Breast epithelium (tissue), 4 donors: Measurements from ENCODE around the gene MBP. TPM values are rescaled to one million over a fixed set of nuclear protein-coding genes. Genes with fewer than 3 reads are reported as not detected.
A peak's percentile ranks its signal among the peaks of the same experiment; 100 is the strongest.

Source experiments
- DNase-seq, 2 donors: peaks; one replicate each; pipeline ENCODE4 v3.0.0-alpha.2; 2019; ENCODE audit warnings: low spot score in 2 of 2
- H3K27ac ChIP-seq, 2 donors: fragments of 200-600 bp; sonication (generic) in 1 of 2; one replicate each; pipeline ENCODE4 v1.5.1; 2016 to 2019; ENCODE audit warnings: mild to moderate bottlenecking in 1 of 2
- H3K27me3 ChIP-seq, 2 donors: fragments of 200-600 bp; sonication (generic) in 1 of 2; one replicate each; pipeline versions ENCODE4 v1.5.1 to v1.6.0; 2017 to 2019; ENCODE audit warnings: control low read depth in 1 of 2, mild to moderate bottlenecking in 1 of 2
- H3K36me3 ChIP-seq: fragments of 200-600 bp; one replicate; pipeline ENCODE4 v1.5.1; 2019
- H3K4me1 ChIP-seq, 2 donors: fragments of 200-600 bp; sonication (generic); one replicate each; pipeline ENCODE4 v1.5.1; 2016 to 2019; ENCODE audit warnings: control low read depth in 1 of 2
- H3K4me3 ChIP-seq, 3 donors: fragments of 200-600 bp; sonication (generic); 1 replicate in 2 of 3; 2 replicates in 1 of 3; pipeline ENCODE4 v1.5.1; 2016 to 2019; ENCODE audit warnings: mild to moderate bottlenecking in 3 of 3, moderate library complexity in 2 of 3
- H3K9me3 ChIP-seq, 2 donors: fragments of 200-600 bp; sonication (generic) in 1 of 2; one replicate each; pipeline ENCODE4 v1.5.1; 2016 to 2019; ENCODE audit warnings: control low read depth in 1 of 2
- POLR2A ChIP-seq: fragments of 450-650 bp; IDR thresholded peaks from one replicate; pipeline ENCODE4 v1.6.1; 2016; ENCODE audit warnings: antibody characterized with exemption, mild to moderate bottlenecking, moderate library complexity
- POLR2AphosphoS5 ChIP-seq, 3 donors: sonication (generic); formaldehyde crosslinking; IDR thresholded peaks; one replicate each; pipeline ENCODE4 v1.6.1; 2017; ENCODE audit warnings: antibody characterized with exemption in 3 of 3
- intact Hi-C: fragments of 100-400 bp; cut with DNase I; formaldehyde crosslinking; loops from one replicate; pipeline ENCODE4 v1.15.1; 2023; ENCODE audit warnings: low total_unique reads
- total RNA-seq, 3 donors: library from RNA; depleted of rRNA; stranded (reverse); fragments of >200 nt; gene quantifications; one replicate each; pipeline ENCODE4 v1.1.0, GENCODE V29; 2016
- TF ChIP-seq, protein P1 (sequence below), 3 donors: fragments of 450-650 bp; IDR thresholded peaks; one replicate each; pipeline ENCODE4 v1.5.1; 2016 to 2017; ENCODE audit warnings: antibody characterized with exemption in 3 of 3, mild to moderate bottlenecking in 3 of 3, moderate library complexity in 3 of 3

Gene MBP
- total RNA-seq, 3 donors from 2014 or later: 27.2 to 46.2 (median 32.4) TPM

DNA sequence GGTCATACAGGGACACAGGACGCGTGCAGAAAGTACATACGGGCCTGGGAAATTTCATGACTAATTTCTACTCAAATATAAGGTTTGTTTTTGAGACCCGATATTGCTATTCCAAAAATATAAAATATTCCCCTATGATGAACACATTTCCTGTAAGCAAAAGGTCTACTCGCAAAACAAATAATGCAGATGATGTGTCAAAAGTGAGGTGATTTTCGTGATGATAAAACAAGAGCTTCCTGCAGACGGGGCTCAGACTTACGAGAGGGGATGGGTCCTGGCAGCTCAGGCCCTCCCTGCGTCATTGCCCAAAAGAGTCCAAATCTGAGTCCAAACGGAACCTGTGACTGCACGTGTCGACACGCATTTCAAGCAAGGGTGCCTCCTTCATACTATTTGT, 62.7 kb downstream of the MBP start:
- Histone ChIP-seq H3K27me3 (no peaks in the 10 kb centered on the region), H3K4me1 (peaks cover 0 to 4% of the 10 kb centered on the region in 2 donors), H3K36me3 (no peaks in the 10 kb centered on the region), H3K27ac (peak overlapping the region; percentile 87 to 92), H3K4me3 (no peak overlapping the region), H3K9me3 (no peaks in the 10 kb centered on the region)
- intact Hi-C loops: no loop called here
- TF ChIP-seq, protein P1, sequence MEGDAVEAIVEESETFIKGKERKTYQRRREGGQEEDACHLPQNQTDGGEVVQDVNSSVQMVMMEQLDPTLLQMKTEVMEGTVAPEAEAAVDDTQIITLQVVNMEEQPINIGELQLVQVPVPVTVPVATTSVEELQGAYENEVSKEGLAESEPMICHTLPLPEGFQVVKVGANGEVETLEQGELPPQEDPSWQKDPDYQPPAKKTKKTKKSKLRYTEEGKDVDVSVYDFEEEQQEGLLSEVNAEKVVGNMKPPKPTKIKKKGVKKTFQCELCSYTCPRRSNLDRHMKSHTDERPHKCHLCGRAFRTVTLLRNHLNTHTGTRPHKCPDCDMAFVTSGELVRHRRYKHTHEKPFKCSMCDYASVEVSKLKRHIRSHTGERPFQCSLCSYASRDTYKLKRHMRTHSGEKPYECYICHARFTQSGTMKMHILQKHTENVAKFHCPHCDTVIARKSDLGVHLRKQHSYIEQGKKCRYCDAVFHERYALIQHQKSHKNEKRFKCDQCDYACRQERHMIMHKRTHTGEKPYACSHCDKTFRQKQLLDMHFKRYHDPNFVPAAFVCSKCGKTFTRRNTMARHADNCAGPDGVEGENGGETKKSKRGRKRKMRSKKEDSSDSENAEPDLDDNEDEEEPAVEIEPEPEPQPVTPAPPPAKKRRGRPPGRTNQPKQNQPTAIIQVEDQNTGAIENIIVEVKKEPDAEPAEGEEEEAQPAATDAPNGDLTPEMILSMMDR (IDR thresholded peaks at IDR 0.05): no peak
- TF ChIP-seq POLR2A (no peak), POLR2AphosphoS5 (IDR thresholded peaks at IDR 0.05) (no peak)
- DNase-seq: no peak

DNA sequence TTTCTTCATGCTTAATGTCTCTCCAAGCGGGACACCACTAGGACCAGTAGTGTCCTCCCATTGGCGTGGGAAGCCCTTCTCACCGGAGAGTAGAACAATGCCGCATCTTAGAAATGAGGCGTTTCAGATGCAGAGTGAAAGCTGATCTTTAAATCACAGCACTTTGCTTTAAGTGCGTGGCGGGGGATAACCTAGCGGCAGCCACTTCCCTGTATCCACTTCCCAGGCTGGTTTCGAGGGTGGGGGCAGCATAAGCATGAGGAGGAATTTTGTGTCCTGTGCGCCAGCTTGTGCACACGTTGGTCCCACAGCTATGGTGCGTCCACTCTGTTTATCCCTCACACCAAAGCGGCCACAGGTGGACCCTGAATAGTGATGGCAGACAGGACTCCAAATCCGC, 63.1 kb downstream of the MBP start:
- peak overlapping the region; percentile 87 to 92 for H3K27ac ChIP-seq
- H3K4me1 ChIP-seq: peaks cover 0 to 4% of the 10 kb centered on the region in 2 donors
- no peaks in the 10 kb centered on the region for H3K9me3 ChIP-seq
- intact Hi-C loops: no loop called here
- no peak for DNase-seq
- H3K4me3 ChIP-seq: no peak overlapping the region
- no peaks in the 10 kb centered on the region for H3K27me3 ChIP-seq
- H3K36me3 ChIP-seq: no peaks in the 10 kb centered on the region
- no peak for TF ChIP-seq POLR2A
- TF ChIP-seq, protein P1 (IDR thresholded peaks at IDR 0.05): no peak
- no peak for TF ChIP-seq POLR2AphosphoS5 (IDR thresholded peaks at IDR 0.05)

DNA sequence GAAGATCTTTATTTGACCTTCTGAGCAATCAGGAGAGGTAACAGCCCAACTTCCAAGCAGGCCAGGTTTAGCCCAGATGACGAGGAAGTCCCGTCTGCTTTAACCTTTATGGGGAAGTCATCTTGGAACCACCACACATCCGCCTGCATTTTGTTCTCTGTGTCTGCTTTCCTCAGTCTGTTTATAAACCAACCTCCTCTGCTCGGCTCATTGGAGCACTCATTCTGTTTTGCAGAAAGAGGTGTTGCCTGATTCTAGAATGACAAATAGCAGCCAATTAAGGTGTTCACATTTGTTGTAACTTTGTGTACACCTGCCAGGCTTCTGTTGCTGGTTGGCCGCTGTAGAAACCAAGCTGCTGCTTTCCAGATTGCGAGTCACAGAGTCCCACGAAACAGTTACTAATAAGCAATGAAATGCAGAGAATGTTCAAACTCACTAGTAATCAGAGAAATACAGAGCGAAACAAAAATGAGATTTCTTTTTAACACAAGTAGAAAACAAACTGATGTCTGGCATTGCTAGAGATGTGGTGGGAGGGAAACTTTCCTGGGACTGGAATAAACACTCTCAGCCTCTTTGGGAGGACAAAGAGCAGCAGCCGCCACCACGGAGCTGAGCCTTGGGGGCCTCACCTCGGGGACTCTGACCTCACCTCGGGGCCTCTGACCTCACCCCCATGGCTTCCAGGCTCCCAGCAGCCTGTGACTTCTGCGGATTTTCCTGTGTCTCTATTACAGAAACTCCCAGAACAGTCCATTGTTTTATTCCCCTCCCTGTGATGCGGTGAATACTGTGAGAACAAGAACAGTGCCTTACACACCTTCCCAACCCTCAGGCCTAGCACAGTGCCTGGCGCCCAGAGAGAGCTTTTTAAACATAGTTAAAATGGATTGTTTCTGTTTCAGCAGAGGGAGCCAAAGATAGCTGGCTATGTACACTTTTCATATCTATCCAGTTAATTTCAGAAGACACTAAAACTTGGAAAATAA, 64.0 kb downstream of the MBP start:
- Histone ChIP-seq H3K4me3 (peak overlapping the region in 1 of 3 donors; percentile 29), H3K27ac (peak overlapping the region; percentile 87 to 92), H3K9me3 (no peaks in the 10 kb centered on the region), H3K4me1 (peaks cover 0 to 4% of the 10 kb centered on the region in 2 donors), H3K36me3 (no peaks in the 10 kb centered on the region), H3K27me3 (no peaks in the 10 kb centered on the region)
- TF ChIP-seq POLR2AphosphoS5 (IDR thresholded peaks at IDR 0.05) (peak in 1 of 3 donors; percentile 36), POLR2A (no peak)
- TF ChIP-seq, protein P1 (IDR thresholded peaks at IDR 0.05): no peak
- no peak for DNase-seq
- intact Hi-C loops: no loop called here

DNA sequence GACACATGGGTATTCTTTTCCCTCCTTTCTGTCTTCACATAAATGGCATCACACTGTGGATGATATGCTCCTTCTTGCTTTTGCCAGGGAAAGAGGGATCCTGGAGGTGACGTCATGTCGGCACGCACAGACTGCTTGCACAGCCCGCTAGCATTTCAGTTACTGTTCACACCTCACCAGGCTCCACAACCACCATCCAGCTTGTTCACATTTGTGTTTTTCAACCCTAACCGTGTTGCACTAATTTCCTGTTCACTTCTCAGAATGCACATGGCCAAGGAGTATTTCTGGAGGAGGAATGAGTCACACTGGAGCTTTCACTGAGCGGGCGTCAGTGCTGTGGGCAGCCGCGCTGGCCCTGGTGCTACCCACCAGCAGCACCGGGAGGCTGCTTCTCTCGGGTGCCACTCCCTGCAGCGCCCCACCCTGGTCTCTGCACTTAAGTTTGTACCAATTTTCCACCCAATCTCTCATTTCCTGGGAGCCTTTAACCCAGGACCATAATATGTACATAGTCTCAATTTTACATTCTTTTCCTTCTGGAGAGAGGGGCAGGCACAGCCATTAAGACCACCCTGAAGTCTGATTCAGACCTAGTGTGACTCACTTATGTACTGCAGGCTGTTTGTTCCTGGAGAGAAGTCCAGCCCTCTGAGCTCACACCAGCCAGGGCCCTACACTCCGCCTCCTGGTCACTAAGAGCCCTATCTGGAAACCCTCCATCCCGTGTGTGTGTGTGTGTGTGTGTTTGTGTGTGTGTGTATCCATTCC, 65.1 kb downstream of the MBP start:
- H3K9me3 ChIP-seq: no peaks in the 10 kb centered on the region

DNA sequence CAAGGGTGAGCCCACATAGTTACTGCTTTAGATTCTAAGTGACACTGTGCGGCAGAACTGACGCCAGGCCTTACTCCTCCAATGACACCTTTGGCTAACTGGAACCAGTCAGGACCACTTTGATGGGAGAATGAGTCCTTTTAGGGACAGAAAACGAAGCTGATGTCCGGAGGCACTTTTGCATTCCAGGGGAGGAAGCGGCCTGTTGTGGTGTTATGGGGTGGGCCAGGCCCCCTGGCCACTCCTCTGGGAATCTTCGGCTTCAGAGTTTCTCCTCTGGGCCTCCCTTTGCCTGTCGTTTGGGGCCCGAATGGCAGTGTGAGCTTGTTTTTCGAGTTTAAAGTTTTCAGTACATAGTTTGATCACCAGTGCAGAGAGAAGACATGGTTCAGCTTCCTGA, 65.9 kb downstream of the MBP start:
- Histone ChIP-seq H3K27ac (peak overlapping the region; percentile 87 to 92), H3K36me3 (no peaks in the 10 kb centered on the region), H3K27me3 (no peaks in the 10 kb centered on the region), H3K9me3 (no peaks in the 10 kb centered on the region), H3K4me1 (peaks cover 0 to 4% of the 10 kb centered on the region in 2 donors), H3K4me3 (no peak overlapping the region)
- TF ChIP-seq, protein P1 (IDR thresholded peaks at IDR 0.05): no peak
- no peak for TF ChIP-seq POLR2AphosphoS5 (IDR thresholded peaks at IDR 0.05)
- no peak for TF ChIP-seq POLR2A
- intact Hi-C loops: no loop called here
- no peak for DNase-seq

More for the DNA sequence above, 65.1 kb downstream of the MBP start:
- H3K36me3 ChIP-seq: no peaks in the 10 kb centered on the region
- H3K27me3 ChIP-seq: no peaks in the 10 kb centered on the region
- TF ChIP-seq POLR2A (no peak), POLR2AphosphoS5 (IDR thresholded peaks at IDR 0.05) (peak in 2 of 3 donors; percentile 13 to 49)
- intact Hi-C loops: no loop called here
- H3K27ac ChIP-seq: peak overlapping the region; percentile 87 to 92
- DNase-seq: no peak
- H3K4me1 ChIP-seq: peaks cover 0 to 4% of the 10 kb centered on the region in 2 donors
- no peak overlapping the region for H3K4me3 ChIP-seq
